GM18507 (cell line): ENCODE data around the gene SPHKAP.

Source experiments
- DNase-seq: peaks from one replicate; pipeline ENCODE4 v3.0.0; 2011; ENCODE audit warnings: low read depth; ENCODE audit not compliant: insufficient read length; ENCODE audit errors: extremely low spot score
- FAIRE-seq: peaks from 2 replicates; lab custom pipeline; 2011; peaks lifted over from hg19 to GRCh38; lab: Jason Lieb, UNC

SPHKAP gene

DNA sequence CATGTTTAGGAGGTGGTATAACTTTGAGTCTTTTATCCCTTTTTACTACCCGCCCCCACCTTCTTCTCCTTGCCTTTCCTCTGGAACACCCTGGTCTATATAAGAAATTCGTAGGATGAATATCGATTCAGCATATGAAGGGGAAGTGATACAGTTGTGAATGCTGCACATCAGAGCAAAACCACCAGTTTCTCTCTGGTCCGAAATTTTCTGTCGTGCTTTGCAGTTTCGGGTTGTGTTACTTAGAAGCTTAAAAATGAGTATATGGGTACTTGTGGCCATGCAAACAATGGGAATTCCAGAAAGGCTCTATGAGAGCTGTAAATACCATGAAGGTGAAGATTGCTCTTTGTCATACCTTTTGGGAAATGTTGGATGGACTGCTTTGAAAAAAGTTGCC lies 249.5 kb downstream of the SPHKAP start:
- no peak for FAIRE-seq

More for the DNA sequence above, 249.5 kb downstream of the SPHKAP start:
- no peak for DNase-seq
